SW 1271 (cell line): ENCODE data around the gene FLNB.

ENCODE experiments used
- DNase-seq, 2 experiments: peaks; one replicate each; lab custom pipeline; 2025; lab: John Stamatoyannopoulos, UW

FLNB gene, protein sequence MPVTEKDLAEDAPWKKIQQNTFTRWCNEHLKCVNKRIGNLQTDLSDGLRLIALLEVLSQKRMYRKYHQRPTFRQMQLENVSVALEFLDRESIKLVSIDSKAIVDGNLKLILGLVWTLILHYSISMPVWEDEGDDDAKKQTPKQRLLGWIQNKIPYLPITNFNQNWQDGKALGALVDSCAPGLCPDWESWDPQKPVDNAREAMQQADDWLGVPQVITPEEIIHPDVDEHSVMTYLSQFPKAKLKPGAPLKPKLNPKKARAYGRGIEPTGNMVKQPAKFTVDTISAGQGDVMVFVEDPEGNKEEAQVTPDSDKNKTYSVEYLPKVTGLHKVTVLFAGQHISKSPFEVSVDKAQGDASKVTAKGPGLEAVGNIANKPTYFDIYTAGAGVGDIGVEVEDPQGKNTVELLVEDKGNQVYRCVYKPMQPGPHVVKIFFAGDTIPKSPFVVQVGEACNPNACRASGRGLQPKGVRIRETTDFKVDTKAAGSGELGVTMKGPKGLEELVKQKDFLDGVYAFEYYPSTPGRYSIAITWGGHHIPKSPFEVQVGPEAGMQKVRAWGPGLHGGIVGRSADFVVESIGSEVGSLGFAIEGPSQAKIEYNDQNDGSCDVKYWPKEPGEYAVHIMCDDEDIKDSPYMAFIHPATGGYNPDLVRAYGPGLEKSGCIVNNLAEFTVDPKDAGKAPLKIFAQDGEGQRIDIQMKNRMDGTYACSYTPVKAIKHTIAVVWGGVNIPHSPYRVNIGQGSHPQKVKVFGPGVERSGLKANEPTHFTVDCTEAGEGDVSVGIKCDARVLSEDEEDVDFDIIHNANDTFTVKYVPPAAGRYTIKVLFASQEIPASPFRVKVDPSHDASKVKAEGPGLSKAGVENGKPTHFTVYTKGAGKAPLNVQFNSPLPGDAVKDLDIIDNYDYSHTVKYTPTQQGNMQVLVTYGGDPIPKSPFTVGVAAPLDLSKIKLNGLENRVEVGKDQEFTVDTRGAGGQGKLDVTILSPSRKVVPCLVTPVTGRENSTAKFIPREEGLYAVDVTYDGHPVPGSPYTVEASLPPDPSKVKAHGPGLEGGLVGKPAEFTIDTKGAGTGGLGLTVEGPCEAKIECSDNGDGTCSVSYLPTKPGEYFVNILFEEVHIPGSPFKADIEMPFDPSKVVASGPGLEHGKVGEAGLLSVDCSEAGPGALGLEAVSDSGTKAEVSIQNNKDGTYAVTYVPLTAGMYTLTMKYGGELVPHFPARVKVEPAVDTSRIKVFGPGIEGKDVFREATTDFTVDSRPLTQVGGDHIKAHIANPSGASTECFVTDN (N-terminal part only)

GRCh38 chr3:58008141-58009025, at the start of gene FLNB:
TSS of gene FLNB (plus strand) at chr3:58008422. CDS start at chr3:58008565, 143 bp downstream.
- DNase-seq = peak in 1 of 2 experiments; percentile 55

- DNase-seq = no peak
These were observed 49.4 kb upstream of the FLNB start for GRCh38 chr3:57958642-57959422.

DNA sequence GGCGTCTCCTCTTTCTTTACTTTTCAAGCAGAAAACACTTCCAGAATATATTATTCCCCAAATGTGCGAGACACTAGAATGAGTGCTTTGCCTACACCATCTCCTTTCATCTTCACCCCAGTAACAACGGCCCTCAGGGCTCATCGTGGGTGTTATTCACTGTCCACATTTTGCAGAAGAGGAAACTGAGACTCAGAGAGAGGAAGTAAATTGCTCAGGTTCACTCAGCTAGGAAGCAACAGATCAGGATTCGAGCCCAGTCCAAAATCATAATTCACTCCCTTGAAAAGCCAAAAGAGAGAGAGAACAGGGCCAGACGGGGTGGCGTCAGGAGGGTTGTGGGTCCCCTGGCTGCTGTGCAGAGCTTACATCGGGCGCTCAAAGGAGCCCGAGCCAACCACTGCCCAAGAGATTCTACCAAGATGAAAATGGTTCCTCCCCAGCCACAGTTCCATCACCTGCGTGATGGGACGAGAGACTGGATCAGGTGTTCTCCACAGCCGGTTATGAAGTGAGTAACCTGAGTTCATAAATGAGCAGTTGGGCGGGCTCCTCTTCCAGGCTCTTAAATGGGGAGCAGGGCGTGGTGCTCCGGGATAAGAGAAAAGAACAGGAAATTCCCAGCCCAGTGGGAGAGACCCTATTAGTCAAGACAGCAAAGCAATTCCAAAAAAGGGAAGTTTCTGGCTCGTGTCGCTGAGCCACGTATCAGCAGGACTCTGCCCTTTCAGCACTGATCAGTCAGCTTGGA, 48.6 kb upstream of the FLNB start:
- no peak for DNase-seq

- no peak for DNase-seq
These were observed 48.1 kb upstream of the FLNB start for GRCh38 chr3:57960174-57960505.

- DNase-seq = no peak
These were observed 46.9 kb upstream of the FLNB start for GRCh38 chr3:57961177-57961827.

DNA sequence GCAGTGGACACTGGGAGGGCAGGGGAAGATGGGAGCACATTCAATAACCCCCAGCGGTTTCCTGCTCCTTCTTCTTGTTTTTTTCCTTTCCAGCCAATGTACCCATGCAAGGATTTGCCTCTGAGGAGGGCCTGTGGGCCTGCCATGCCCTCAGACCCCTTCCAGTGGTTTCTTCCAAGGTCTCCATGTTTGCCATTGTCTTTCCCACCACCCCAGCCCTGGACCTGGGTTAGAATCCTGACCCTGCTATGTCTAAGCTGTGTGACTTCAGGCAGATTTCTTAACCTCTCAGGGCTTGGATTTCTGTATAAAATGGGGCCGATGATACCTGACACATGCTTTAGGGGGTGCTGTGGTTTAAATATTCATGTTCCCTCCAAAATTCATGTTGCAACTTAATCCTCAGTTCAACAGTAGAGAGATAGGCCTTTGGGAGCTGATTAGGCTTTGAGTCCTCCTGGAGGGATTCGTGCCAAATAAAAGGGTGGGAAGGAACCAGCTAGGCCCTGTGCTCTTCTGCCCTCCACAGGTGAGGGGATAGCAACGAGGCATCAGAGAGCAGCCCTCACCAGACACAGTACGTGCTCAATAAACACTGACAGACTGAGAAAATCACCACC, 46.3 kb upstream of the FLNB start:
- peak in 1 of 2 experiments; percentile 19 for DNase-seq

GRCh38 chr3:57962448-57962834, 45.8 kb upstream of the FLNB start:
- DNase-seq = no peak

GRCh38 chr3:57963811-57964346, 44.3 kb upstream of the FLNB start:
- DNase-seq = no peak

GRCh38 chr3:57966829-57967228, 41.4 kb upstream of the FLNB start:
- DNase-seq = no peak

GRCh38 chr3:57967590-57967989, 40.6 kb upstream of the FLNB start:
- DNase-seq = no peak

GRCh38 chr3:57968501-57968900, 39.7 kb upstream of the FLNB start:
- no peak for DNase-seq

- no peak for DNase-seq
These were observed 36.2 kb upstream of the FLNB start for GRCh38 chr3:57971975-57972374.

- DNase-seq = no peak
These were observed 35.6 kb upstream of the FLNB start for GRCh38 chr3:57972531-57973111.

DNA sequence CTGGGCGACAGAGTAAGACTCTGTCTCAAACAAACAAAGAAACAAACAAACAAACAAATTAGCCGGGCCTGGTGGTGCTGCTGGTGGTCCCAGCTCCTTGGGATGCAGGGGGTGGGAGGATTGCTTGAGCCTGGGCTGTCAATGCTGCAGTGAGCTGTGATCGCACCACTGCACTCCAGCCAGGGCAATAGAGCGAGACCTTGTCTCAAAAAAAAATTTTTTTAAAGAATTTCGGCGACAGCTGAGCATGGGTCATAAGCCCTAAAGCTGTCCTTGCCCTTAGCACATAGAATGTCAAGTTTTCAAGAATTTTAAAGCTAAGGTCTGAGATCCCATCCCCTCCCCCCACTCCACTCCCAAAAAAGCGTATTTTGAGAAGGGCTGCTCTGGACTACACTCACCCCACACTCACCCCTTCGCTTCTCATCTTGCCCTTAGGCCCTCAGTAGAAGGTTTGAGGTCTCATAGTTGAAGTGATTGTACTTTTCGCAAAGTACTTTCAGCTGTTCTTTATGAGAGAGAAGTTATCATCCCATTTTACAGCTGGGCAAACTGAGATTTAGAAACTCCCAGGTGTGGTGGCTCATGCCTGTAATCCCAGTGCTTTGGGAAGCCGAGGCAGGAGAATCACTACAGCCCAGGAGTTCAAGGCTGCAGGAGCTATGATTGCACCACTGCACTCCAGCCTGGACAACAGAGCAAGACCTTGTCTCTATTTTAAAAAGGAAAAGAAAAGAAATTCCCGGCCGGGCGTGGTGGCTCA, 34.3 kb upstream of the FLNB start:
- no peak for DNase-seq

GRCh38 chr3:57974796-57975388, 33.3 kb upstream of the FLNB start:
- peak; percentile 88 to 96 for DNase-seq

- DNase-seq = peak in 1 of 2 experiments; percentile 58
These were observed 30.4 kb upstream of the FLNB start for GRCh38 chr3:57977818-57978235.

- peak in 1 of 2 experiments; percentile 55 for DNase-seq
These were observed 29.9 kb upstream of the FLNB start for GRCh38 chr3:57978316-57978715.
